Myocyte (in vitro differentiated cells): Measurements from ENCODE around the gene DENND10. TPM values are rescaled to one million over a fixed set of nuclear protein-coding genes. Genes with fewer than 3 reads are reported as not detected.
"Not testable (repeated sequence)": the region's sequence is repeated elsewhere in the genome, so short reads cannot be mapped to it uniquely, and the experiment has no call there.

Experiments used
- DNase-seq: peaks from one replicate; pipeline ENCODE4 v3.0.0-alpha.2; 2012; ENCODE audit warnings: low read depth
- total RNA-seq: library from RNA; depleted of rRNA; stranded (reverse); fragments of >200 nt; gene quantifications from 2 replicates; pipeline ENCODE4 v1.2.3, GENCODE V29; 2014

DENND10 gene
- total RNA-seq, 1 donor from 2014 or later: 57.9 TPM

DNA sequence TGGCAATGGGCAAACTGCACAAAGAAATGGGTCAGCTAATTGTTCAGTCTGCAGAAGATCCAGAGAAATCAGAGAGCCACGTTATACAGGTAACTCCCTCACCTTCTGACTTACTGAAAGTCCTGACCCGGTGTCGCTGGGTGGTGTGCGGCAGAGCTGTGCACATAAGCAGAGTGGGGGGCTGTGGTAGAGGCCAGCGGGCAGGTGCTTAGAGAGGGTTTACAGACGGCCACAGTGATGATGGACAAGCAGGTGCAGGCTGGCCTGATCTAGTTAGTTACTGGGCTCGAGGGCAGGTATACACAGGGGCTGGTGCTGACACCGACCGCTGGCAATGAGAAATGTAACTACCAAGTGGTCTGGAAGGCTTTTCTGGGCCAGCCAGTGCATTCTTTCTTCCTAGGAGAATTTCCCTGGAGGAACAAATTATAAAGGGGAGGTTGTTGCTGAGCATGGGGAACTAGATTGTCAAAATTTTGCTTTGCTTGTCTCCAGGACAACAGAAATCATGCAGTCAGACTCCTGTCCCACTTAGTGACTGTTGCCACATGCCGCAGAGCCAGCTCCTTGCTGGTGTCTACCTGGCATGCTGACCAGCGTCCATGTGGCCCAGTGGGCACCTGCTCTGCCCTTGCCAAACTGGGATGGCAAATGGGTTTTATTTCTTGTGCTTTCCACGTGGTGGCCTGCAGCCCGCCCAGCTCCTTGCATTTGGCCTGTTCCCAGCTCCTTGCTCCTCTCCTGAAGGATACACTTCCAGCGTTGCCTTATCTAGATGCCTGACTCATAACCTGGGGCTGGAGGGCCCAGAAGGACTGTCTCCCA, 28.8 kb downstream of the DENND10 start:
- no peak for DNase-seq

DNA sequence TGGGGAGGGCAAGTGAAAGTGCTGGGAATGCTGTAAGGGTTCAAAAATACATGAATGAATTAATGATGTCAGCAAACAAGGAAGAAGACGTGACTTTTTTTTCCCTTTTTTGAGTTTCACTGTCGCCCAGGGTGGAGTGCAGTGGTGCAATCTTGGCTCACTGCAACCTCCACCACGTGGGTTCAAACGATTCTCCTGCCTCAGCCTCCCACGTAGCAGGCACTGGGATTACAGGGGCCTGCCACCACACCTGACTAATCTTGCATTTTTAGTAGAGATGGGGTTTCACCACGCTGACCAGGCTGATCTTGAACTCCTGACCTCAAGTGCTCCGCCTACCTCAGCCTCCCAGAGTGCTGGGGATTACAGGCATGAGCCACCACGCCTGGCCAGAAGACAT, 30.0 kb downstream of the DENND10 start:
- DNase-seq: no peak

DNA sequence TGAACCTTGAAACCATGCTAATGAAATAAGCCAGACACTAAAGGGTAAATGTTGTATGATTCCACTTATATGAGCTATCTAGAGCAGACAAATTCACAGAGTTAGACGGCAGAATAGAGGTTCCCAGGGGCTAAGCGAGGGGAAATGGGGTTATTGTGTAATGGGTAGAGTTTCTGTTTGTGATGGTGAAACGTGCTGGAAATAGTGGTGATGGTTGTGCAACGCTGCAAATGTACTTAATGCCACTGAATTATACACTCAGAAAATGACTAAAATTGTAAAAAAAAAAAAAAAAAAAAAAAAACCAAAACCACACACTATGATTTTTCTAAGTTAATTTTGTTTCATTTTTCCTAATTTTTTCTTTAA, 31.6 kb downstream of the DENND10 start:
- no peak for DNase-seq

DNA sequence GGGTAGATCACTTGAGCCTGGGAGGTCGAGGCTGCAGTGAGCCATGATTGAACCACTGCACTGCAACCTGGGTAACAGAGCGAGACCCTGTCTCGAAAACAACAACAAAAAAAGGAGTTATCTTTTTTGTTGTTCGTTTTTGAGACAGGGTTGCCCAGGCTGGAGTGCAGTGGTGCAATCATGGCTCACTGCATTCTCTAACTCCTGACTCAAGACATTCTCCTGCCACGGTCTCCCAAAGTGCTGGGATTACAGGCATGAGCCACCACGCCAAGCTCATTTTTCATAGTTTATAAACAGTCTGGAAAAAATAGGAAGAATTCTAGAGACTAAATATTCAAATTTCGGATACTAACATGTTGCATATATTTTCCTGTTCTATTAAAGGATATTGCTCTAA, 32.2 kb downstream of the DENND10 start:
- DNase-seq: no peak

DNA sequence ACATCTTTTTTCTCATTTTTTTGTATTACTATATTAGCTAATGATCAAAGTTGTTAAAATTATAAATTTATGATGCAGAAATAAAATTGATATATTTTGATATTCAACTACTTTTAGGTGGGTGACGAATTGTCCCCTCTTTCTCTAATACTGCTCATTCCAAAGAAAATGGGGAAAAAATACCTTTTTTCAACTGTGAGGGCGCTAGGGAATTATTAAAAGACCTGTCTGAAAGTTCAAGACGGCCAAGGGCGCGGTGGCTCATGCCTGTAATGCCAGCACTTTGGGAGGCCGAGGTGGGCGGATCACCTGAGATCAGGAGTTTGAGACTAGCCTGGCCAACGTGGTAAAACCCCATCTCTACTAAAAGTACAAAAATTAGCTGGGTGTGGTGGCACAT, 34.0 kb downstream of the DENND10 start:
- not testable (repeated sequence) for DNase-seq

DNA sequence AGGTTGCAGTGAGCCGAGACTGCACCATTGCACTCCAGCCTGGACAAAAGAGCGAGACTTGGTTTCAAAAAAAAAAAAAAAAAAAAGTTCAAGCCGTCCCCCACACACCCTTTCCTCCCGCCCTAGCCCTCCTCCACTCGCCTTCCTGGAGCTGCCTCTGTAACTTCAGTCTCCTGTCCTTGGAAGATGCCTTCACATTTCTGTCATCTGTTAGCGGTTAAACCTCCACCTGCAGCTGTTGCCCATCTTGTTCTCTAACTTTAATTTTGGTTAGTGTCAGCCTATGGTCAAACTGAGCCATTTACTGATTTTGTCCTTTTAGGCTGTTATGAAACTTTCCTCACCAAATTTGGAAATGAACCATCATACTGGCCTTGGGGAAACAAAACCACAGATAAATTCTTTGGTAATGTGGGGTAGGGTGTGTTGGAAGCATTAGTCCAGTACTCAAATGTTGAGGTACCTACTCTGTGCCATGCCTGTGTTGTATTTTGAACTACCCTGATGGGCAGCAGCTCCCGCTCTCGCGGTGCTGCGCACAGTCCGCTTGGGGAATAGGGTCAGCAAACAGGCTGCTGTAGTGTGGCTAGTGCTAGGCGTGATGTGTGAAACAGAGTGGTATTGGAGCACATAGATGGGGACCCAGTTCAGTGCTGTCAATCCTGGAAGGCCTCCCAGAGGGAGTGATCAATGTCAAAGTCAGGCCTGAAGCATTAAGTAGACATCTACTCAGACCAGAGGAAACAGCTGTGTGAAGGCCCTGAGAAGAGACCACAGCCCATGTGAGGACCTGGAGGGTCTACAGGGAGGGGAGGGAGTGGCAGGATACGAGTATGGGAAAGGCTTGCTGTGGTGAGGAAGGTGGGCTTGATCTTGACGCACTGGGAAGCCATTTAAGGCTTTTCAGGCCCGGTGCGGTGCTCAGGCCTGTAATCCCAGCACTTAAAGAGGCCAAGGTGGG, 34.7 kb downstream of the DENND10 start:
- DNase-seq: peak; percentile 34

DNA sequence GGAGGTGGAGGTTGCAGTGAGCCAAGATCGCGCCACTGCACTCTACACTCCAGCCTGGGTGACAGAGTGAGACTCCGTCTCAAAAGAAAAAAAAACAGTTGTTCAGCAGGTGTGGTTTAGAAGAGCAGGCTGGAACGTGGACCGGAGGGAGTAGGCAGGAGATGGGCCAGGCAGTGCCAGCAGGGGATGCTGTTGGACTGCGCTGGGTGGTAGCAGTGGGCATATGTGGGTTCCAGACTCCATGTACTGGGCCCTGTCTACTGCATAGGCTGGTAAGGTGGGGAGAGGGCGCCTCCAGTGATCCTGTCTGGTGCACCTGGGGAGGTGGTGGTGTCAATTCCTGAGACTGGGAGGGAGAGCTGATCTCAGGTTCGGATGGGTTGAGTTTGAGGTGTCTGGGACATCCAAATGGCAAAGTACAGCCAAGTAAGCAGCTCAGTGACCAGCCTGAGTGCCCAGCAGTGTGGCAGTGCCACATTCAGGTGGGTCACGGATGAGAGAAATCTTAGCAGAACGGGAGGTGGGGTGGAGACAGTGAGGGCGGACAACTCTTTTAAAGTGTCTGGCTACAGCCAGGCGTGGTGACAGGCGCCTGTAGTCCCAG, 35.7 kb downstream of the DENND10 start:
- DNase-seq: peak; percentile 20

DNA sequence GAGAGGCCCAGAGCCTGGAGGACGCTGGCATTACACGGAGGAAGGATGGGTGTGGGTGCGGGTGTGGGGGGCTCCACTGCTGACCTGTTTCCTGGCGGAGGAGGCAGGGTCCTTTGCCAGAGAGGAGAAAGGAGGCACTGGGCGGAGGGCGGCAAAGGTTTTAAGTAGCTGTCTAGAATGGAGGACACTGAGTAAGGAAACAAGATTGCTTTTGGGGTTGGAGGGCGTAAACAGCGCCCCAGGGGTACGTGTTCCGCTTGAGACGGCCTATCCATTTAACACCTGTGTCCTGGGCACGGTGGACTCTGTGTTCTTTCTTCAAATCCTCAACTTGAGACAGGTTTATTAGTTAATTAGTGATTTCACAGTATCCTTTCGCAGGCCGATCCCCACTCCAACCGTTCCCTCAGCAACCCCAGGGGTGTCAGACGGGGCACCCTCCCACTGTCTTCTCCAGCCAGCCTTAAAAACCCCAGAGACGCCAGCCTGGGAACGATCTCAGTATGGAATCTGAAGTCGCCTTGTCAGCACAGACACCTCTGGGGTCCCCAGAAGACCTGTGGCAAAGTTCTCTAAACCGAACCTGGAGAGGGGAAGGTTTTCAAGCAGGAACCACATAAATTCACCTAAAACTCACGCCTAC, 36.8 kb downstream of the DENND10 start:
- no peak for DNase-seq

DNA sequence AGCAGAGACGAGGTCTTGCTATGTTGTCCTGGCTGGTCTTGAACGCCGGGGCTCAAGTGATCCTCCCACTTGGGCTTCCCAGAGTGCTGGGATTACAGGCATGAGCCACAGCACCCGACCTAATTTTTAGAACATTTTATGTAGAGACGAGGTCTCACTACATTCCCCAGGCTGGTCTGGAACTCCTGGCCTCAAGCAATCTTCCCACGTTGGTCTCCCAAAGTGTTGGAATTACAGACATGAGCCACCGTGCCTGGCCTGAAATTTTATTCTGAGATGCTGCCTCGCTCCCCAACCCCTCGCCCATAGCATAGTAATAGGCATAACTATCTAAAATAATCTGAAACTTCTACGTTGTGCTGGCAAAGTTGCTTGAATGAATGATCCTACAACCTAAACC, 39.7 kb downstream of the DENND10 start:
- DNase-seq: no peak

DNA sequence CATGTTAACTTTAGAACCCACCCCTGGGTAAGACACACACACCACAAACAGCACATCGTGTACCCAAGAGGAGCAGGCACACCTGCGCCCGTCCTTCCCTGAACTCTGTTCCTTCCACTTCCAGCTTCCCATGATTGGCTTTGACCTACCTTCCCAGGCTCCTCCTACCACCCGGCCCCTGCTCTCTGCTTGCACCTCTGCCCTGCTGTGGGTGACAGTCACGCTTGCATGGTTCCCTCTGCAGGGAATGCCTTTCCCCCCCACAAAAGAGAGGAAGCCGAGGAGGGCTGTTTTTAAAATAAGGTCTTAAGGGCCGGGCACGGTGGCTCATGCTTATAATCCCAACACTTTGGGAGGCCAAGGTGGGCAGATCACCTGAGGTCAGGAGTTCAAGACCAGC, 45.2 kb downstream of the DENND10 start:
- DNase-seq: no peak

DNA sequence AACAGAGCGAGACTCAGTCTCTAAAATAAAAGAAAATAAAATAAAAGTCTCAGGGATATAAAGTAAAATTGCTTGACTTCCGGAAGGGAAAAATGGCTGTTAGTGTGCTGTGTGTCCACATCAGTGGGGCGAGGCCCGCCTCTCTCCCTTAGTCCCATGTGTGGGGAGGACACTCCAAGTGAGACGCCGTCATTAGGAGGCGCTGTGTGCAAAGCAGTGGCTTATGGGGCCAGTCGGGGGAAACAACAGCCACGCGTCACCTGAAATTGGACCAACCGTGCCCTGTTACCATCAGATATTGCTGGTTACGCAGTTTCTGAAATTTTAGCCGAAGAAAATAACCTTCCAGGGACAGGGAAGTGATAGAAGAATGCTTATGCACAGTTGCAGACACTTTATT, 45.8 kb downstream of the DENND10 start:
- DNase-seq: no peak

DNA sequence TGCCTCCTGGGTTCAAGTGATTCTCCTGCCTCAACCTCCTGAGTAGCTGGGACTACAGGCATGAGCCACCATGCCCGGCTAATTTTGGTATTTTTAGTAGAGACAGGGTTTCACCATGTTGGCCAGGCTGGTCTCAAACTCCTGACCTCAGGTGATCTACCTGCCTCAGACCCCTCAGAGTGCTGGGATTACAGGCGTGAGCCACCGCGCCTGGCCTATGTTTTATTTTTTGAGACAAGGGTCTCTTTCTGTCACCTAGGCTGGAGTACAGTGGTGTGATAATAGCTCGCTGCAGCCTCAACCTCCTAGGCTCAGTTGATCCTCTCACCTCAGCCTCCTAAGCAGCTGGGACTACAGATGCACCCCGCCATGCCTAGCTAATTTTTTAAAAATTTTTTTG, 47.7 kb downstream of the DENND10 start:
- not testable (repeated sequence) for DNase-seq

DNA sequence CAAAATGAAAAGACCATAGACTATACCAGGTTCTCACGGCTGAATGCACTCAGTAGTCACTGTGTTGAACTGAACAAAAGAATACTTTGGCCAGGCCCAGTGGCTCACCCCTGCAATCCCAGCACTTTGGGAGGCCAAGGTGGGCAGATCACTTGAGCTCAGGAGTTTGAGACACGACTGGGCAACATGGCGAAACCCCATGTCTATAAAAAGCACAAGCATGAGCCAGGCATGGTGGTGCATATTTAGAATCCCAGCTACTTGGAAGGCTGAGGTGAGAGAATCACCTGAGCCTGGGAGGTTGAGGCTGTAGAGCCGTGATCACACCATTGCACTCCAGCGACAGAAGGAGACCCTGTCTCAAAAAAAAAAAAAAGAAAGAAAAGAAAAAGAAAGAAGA, 49.1 kb downstream of the DENND10 start:
- no peak for DNase-seq

DNA sequence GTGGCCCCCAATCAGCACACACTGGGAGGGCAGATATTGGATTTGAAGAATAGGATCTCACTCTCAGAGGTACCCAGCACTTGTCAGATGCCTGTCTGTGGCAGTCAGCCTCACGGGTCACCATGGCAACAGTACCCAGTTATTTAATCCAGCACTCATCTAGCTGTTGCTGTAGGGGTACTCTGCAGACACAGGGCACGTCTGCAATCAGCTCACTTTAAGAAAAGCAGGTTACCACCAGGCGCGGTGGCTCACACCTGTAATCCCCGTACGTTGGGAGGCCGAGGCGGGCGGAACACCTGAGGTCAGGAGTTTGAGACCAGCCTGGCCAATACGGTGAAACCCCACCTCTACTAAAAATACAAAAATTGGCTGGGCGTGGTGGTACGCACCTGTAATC, 49.7 kb downstream of the DENND10 start:
- DNase-seq: no peak

DNA sequence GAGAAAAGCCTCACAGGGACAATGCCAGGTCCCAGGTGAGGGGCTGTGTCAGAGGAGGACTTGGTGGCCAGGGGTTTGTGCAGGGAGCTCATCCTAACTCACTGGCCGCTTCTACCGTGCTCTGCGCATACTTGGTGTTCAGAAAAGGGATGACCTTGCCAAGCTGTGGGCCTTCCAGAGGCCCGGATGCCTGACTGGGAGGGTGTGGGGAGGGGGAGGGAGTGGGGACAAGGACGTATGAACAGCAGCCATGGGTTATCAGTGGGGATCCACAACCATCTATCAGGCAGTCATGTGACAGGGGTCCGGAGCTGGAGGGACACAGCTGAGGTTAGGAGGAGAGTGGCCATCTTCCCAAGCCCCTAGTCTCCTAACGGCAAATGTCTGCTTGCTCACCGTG, 55.4 kb downstream of the DENND10 start:
- no peak for DNase-seq

DNA sequence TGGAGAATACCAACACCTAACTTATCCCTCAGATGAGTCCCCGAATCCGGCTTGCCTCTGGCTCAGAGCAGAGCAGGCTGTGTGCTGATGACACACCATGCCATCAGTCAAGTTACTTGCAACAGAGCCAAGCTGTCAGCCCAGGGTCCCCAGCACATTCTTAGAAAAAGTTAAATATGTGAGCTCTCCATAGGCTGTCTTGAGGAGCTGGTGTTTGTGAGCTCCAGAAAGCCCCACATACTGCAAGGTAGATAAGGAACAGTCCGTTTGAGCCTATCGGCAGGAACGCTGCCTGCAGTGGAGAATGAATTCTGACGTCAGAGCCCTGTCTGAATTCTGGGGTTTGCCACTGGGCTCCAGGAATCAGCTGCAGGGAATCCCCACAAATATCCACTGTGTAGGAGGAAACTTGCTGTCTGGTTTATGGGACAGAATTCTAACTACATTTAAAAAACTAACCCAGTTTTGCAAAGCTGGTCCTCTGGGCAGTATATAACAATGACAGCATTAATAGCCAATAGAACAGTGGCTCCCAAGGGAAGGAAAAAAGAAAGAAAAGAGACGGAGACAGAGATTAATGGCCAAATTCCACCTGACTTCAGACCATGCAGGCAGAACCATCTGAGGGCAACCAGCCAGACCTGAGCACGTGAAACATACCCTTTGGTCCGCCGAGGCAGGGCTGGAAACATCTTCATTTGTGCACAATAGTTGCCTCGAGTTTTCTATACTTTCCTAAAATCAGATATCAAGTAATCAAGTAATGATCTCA, 58.0 kb downstream of the DENND10 start:
- peak; percentile 21 for DNase-seq

DNA sequence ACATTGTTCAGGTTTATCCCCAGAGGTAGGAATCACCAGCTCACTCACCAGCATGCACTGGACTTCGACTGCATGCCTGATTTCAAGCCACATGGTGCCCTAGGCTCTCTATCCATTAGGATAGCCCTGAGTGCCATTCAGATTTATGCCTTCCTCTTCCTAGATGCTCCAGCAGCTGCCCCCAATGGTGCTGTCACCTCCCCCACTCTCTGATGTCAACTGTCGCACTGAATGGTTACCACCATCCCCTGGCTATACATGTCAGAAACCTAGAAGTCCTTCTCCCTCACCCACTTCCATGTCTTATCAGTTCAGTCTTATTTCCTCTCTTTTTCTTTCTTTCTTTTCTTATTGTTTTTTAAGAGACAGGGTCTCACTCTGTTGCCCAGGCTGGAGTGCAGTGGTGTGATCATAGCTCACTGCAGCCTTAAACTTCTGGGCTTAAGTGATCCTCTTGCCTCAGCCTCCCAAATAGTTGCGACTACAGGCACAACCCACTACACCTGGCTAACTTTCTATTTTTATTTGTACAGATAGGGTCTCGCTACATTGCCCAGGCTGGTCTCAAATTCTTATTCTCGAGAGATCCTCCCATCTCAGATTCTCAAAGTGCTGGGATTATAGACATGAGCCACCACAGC, 58.7 kb downstream of the DENND10 start:
- no peak for DNase-seq

DNA sequence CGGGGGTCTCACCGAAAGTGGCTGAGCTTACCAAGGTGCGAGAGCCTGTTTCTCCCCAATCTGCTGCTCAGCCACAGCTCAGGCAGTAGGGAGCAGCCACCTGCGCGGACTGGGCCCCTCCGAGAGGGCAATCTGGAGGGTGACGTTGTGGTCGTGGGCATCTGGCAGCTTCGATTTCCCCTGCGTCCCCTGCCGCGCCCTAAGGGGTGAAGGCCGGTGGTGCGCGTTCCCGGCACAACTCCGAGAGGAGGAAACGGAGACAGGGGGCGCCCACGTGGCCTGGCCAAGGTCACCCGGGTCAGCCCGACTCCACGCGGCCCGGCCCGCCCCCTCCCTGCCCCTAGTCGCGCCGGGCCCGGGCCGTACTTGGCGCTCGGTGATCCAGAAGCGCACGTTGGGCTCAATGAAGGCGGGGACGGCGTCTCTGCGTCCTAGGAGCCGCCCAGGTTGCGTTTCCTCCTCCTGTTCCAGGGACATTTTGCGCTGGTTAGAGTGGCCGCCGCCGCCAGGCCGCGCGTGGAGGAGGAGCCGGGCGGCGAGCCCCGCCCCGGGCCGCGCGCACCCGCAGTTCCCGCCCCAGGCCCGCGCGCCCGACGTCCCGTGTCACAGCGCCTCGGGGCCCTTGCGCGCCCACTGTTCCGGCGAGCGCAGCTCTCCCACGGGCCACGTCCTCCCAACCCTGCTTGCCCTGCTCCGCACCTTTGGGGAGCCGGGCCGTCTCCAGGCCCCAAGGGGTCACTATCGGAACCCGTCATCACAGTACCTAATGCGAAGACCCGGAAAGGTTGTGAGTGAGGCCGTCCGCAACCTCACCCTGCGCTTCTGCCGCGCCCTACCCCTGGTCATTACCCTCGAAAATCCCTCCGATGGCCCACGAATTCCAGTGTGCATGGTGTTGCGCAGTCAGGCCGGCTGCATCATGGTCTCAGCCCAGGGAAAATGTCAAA, 61.5 kb downstream of the DENND10 start, which contains the start of gene SFXN4:
Gene SFXN4, minus strand, starts transcription at position 544 of the 947 bp plus-strand sequence. Its CDS starts 67 bp downstream, at position 477.
- DNase-seq: peak; percentile 75

DNA sequence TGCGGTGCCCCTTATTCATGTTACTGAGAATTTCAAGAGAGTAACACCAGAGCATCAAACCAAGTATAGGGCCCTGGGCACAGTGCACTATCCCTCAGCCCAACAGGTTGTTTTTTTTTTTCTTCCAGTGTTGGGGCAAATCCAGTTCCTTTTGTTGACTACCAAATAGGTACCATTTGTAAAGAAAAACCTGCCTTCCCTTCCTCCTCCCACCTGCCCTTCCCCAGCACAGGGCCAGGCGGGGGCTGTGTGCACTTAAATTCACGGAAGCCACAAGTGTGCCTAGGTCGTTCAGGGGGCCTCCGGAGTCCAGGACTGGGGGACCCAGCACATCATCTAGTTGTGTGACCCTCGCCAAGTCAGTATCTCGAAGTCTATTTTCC, 62.2 kb downstream of the DENND10 start:
- DNase-seq: no peak
